Trophoblast cell (in vitro differentiated cells and primary cell): Measurements from ENCODE around the gene PPT1.
A peak's percentile ranks its signal among the peaks of the same experiment; 100 is the strongest.

Source experiments
- DNase-seq, 2 donors: peaks; one replicate each; pipeline ENCODE4 v3.0.0-alpha.2; 2016
- H2AFZ ChIP-seq: 2 replicates; pipeline ENCODE4 v1.6.1; 2013; ENCODE audit warnings: low read length, moderate library complexity, mild to moderate bottlenecking; ENCODE audit not compliant: insufficient read depth, poor library complexity
- H2AK5ac ChIP-seq: 2 replicates; pipeline ENCODE4 v1.6.1; 2013; ENCODE audit warnings: mild to moderate bottlenecking, low read length
- H2BK120ac ChIP-seq: 2 replicates; pipeline ENCODE4 v1.6.1; 2013; ENCODE audit warnings: low read length, mild to moderate bottlenecking, moderate library complexity; ENCODE audit not compliant: insufficient read depth, poor library complexity
- H2BK12ac ChIP-seq: 2 replicates; pipeline ENCODE4 v1.6.1; 2013; ENCODE audit warnings: mild to moderate bottlenecking, low read length, moderate library complexity
- H2BK5ac ChIP-seq: 2 replicates; pipeline ENCODE4 v1.6.1; 2013; ENCODE audit warnings: low read length, low read depth, moderate library complexity, mild to moderate bottlenecking; ENCODE audit not compliant: poor library complexity
- H3K14ac ChIP-seq: 2 replicates; pipeline ENCODE4 v1.6.1; 2013; ENCODE audit warnings: mild to moderate bottlenecking, low read length
- H3K18ac ChIP-seq: 2 replicates; pipeline ENCODE4 v1.6.1; 2013; ENCODE audit warnings: mild to moderate bottlenecking, low read length
- H3K23ac ChIP-seq: 2 replicates; pipeline ENCODE4 v1.6.1; 2013; ENCODE audit warnings: low read length
- H3K27ac ChIP-seq: 2 replicates; pipeline ENCODE4 v1.5.1; 2013; ENCODE audit warnings: low read depth, mild to moderate bottlenecking, inconsistent platforms, low read length, moderate library complexity
- H3K27me3 ChIP-seq: 2 replicates; pipeline ENCODE4 v1.6.1; 2013; ENCODE audit warnings: inconsistent platforms, mild to moderate bottlenecking, low read length, moderate library complexity; ENCODE audit not compliant: insufficient read depth
- H3K36me3 ChIP-seq, 2 experiments: 1 replicate in 1 of 2; 2 replicates in 1 of 2; pipeline ENCODE4 v1.6.1; 2013; ENCODE audit warnings: low read length in 2 of 2, mild to moderate bottlenecking in 2 of 2, moderate library complexity in 1 of 2; ENCODE audit not compliant: insufficient read depth in 2 of 2, control insufficient read depth in 1 of 2
- H3K4ac ChIP-seq: 2 replicates; pipeline ENCODE4 v1.6.1; 2013; ENCODE audit warnings: low read depth, mild to moderate bottlenecking, low read length, moderate library complexity
- H3K4me1 ChIP-seq, 2 experiments: 1 replicate in 1 of 2; 2 replicates in 1 of 2; pipeline ENCODE4 v1.6.1; 2013; ENCODE audit warnings: low read length in 2 of 2, mild to moderate bottlenecking in 2 of 2, moderate library complexity in 1 of 2; ENCODE audit not compliant: insufficient read depth in 2 of 2, control insufficient read depth in 1 of 2
- H3K4me2 ChIP-seq: 2 replicates; pipeline ENCODE4 v1.6.1; 2013; ENCODE audit warnings: inconsistent platforms, mild to moderate bottlenecking, low read length, moderate library complexity
- H3K4me3 ChIP-seq: 2 replicates; pipeline ENCODE4 v1.5.1; 2013; ENCODE audit warnings: mild to moderate bottlenecking, low read depth, low read length, inconsistent platforms
- H3K79me1 ChIP-seq: one replicate; pipeline ENCODE4 v1.6.1; 2013; ENCODE audit warnings: low read length
- H3K79me2 ChIP-seq: 2 replicates; pipeline ENCODE4 v1.6.1; 2013; ENCODE audit warnings: low read length, mild to moderate bottlenecking; ENCODE audit not compliant: control insufficient read depth, insufficient read depth, poor library complexity
- H3K9ac ChIP-seq: 2 replicates; pipeline ENCODE4 v1.6.1; 2013; ENCODE audit warnings: mild to moderate bottlenecking, low read length
- H3K9me3 ChIP-seq: 2 replicates; pipeline ENCODE4 v1.6.1; 2013; ENCODE audit warnings: low read depth, mild to moderate bottlenecking, control low read depth, inconsistent platforms, low read length; ENCODE audit not compliant: insufficient read depth
- H4K12ac ChIP-seq: 2 replicates; pipeline ENCODE4 v1.6.1; 2013; ENCODE audit warnings: low read depth, mild to moderate bottlenecking, low read length, moderate library complexity
- H4K8ac ChIP-seq: 2 replicates; pipeline ENCODE4 v1.6.1; 2013; ENCODE audit warnings: low read depth, mild to moderate bottlenecking, low read length, moderate library complexity
- H4K91ac ChIP-seq: one replicate; pipeline ENCODE4 v1.6.1; 2013; ENCODE audit warnings: low read depth, mild to moderate bottlenecking, low read length, moderate library complexity
- WGBS: extraction: QIAGEN DNeasy Blood & Tissue Kit; methylation state at CpG from one replicate; pipeline ENCODE4 v1.1.7; 2013; ENCODE audit warnings: missing lambda C conversion rate; ENCODE audit not compliant: insufficient read length, insufficient coverage; ENCODE audit errors: extremely low coverage; 5-methylcytosine and 5-hydroxymethylcytosine counted together

The PPT1 gene

DNA sequence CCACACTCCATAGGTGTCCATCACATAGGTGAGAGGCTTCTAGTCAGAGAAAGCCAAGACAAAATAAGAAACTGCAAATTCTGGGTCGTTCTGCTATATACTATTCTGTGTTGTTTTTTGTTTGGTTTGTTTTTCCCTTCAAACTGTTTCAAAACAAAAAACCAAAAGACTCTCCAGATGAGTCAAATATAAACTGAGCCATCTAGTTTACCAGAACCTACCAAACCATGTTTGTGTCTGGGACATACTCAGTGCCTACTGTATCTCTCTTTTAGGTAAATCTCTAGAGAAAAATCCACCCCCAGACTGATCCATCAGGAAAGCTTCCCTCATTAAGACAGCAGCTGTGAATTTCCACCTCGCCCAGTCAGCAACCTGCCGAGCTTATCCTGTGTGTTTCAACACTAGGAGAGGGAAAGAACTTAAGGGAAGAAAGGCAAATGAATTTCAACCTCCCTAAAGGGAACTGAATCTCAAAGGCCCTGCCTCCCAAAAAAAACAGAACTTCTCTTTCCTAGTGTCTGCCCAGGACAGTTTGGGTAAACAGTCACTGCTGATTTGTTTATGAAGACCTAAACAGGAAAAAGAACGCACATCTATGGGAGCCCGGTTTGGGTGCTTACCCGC lies 17.2 kb downstream of the PPT1 start:
- no peak overlapping the region for H3K4me3 ChIP-seq
- no CpG with 5 or more reads among the region's 6 CpGs for WGBS
- no peak overlapping the region for H4K8ac ChIP-seq
- no peak overlapping the region for H3K27ac ChIP-seq
- H3K9me3 ChIP-seq, result no peaks in the 10 kb centered on the region
- no peak overlapping the region for H2BK120ac ChIP-seq
- no peak overlapping the region for H2BK5ac ChIP-seq
- H2AFZ ChIP-seq, result no peak overlapping the region
- no peak overlapping the region for H3K14ac ChIP-seq
- H3K9ac ChIP-seq, result no peak overlapping the region
- H3K23ac ChIP-seq, result no peak overlapping the region
- no peaks in the 10 kb centered on the region for H3K79me1 ChIP-seq
- no peak overlapping the region for H4K91ac ChIP-seq
- no peaks in the 10 kb centered on the region for H3K79me2 ChIP-seq
- DNase-seq, result no peak
- no peak overlapping the region for H4K12ac ChIP-seq
- H3K36me3 ChIP-seq, result peaks cover 7% of the 10 kb centered on the region in 2 experiments
- no peak overlapping the region for H3K4ac ChIP-seq
- no peak overlapping the region for H2BK12ac ChIP-seq
- H3K27me3 ChIP-seq, result no peaks in the 10 kb centered on the region
- H3K4me1 ChIP-seq, result no peaks in the 10 kb centered on the region
- no peak overlapping the region for H2AK5ac ChIP-seq
- no peak overlapping the region for H3K18ac ChIP-seq
- H3K4me2 ChIP-seq, result no peak overlapping the region

GRCh38 chr1:40078512-40079333 lies 18.3 kb downstream of the PPT1 start:
- Histone ChIP-seq H2BK12ac (no peak overlapping the region), H3K27ac (no peak overlapping the region), H3K9ac (no peak overlapping the region), H4K8ac (no peak overlapping the region), H3K14ac (no peak overlapping the region), H2BK5ac (no peak overlapping the region), H4K12ac (no peak overlapping the region), H3K4ac (no peak overlapping the region), H2AK5ac (no peak overlapping the region), H3K36me3 (peaks cover 11 to 14% of the 10 kb centered on the region in 2 experiments), H3K27me3 (no peaks in the 10 kb centered on the region), H4K91ac (no peak overlapping the region), H3K9me3 (no peaks in the 10 kb centered on the region), H3K4me1 (no peaks in the 10 kb centered on the region), H3K4me3 (no peak overlapping the region), H3K4me2 (no peak overlapping the region), H2BK120ac (no peak overlapping the region), H3K18ac (no peak overlapping the region), H3K79me1 (no peaks in the 10 kb centered on the region), H3K79me2 (no peaks in the 10 kb centered on the region), H3K23ac (no peak overlapping the region), H2AFZ (no peak overlapping the region)
- peak; percentile 53 to 88 for DNase-seq
- no CpG with 5 or more reads among the region's 5 CpGs for WGBS

- Histone ChIP-seq H4K91ac (no peak overlapping the region), H2AFZ (no peak overlapping the region), H4K8ac (no peak overlapping the region), H3K4ac (no peak overlapping the region), H3K36me3 (peaks cover 12 to 26% of the 10 kb centered on the region in 2 experiments), H3K79me1 (no peaks in the 10 kb centered on the region), H2BK12ac (no peak overlapping the region), H3K4me2 (no peak overlapping the region), H3K9me3 (no peaks in the 10 kb centered on the region), H3K79me2 (no peaks in the 10 kb centered on the region), H2BK5ac (no peak overlapping the region), H2AK5ac (no peak overlapping the region), H4K12ac (no peak overlapping the region), H3K27me3 (no peaks in the 10 kb centered on the region), H3K4me1 (no peaks in the 10 kb centered on the region), H3K4me3 (no peak overlapping the region), H3K27ac (no peak overlapping the region), H3K23ac (no peak overlapping the region), H3K18ac (no peak overlapping the region), H3K9ac (no peak overlapping the region), H2BK120ac (no peak overlapping the region), H3K14ac (no peak overlapping the region)
- WGBS, result no CpG with 5 or more reads among the region's 5 CpGs
- DNase-seq, result peak; percentile 61 to 68
These were observed 20.1 kb downstream of the PPT1 start for GRCh38 chr1:40076895-40077312.

GRCh38 chr1:40075266-40075665 lies 21.8 kb downstream of the PPT1 start:
- Histone ChIP-seq H3K4me3 (no peak overlapping the region), H4K12ac (no peak overlapping the region), H2BK12ac (no peak overlapping the region), H2BK120ac (no peak overlapping the region), H2AK5ac (no peak overlapping the region), H3K4ac (no peak overlapping the region), H3K27me3 (no peaks in the 10 kb centered on the region), H4K8ac (no peak overlapping the region), H3K4me2 (no peak overlapping the region), H3K79me2 (no peaks in the 10 kb centered on the region), H4K91ac (no peak overlapping the region), H3K9me3 (no peaks in the 10 kb centered on the region), H2AFZ (no peak overlapping the region), H3K36me3 (peaks cover 13 to 39% of the 10 kb centered on the region in 2 experiments), H2BK5ac (no peak overlapping the region), H3K18ac (no peak overlapping the region), H3K27ac (no peak overlapping the region), H3K9ac (no peak overlapping the region), H3K79me1 (no peaks in the 10 kb centered on the region), H3K4me1 (no peaks in the 10 kb centered on the region), H3K23ac (no peak overlapping the region), H3K14ac (no peak overlapping the region)
- no CpG with 5 or more reads among the region's 4 CpGs for WGBS
- DNase-seq, result no peak
